Activated CD4-positive, alpha-beta memory T cell treated with anti-CD3 and anti-CD28 coated beads for 36 hours (primary cell): Measurements from ENCODE around the gene SDK1. TPM values are rescaled to one million over a fixed set of nuclear protein-coding genes. Genes with fewer than 3 reads are reported as not detected.

Experiments
- CTCF ChIA-PET: fragments of 350-600 bp; sonication (Branson Sonifier 250); formaldehyde crosslinking; loops from one replicate; lab custom pipeline; 2021; ENCODE audit warnings: antibody characterized with exemption, inconsistent platforms; lab: Charles Lee
- POLR2A ChIA-PET: fragments of 350-600 bp; sonication (Branson Sonifier 250); formaldehyde crosslinking; loops from one replicate; lab custom pipeline; 2021; ENCODE audit warnings: antibody characterized with exemption; lab: Charles Lee
- DNase-seq: peaks from one replicate; pipeline ENCODE4 v3.0.0-alpha.2; 2020
- H3K27ac Mint-ChIP-seq: one replicate; pipeline ENCODE4 v1.8.0; 2021; ENCODE audit warnings: mixed read lengths
- H3K27me3 Mint-ChIP-seq: one replicate; pipeline ENCODE4 v1.8.0; 2021; ENCODE audit warnings: mixed read lengths
- H3K36me3 Mint-ChIP-seq: one replicate; pipeline ENCODE4 v1.8.0; 2021; ENCODE audit warnings: mixed read lengths
- H3K4me1 Mint-ChIP-seq: one replicate; pipeline ENCODE4 v1.8.0; 2021; ENCODE audit warnings: low read depth, mixed read lengths
- H3K4me3 Mint-ChIP-seq: one replicate; pipeline ENCODE4 v1.8.0; 2021; ENCODE audit warnings: mild to moderate bottlenecking, mixed read lengths
- H3K9me3 Mint-ChIP-seq: one replicate; pipeline ENCODE4 v1.8.0; 2021; ENCODE audit warnings: mixed read lengths
- intact Hi-C: fragments of 100-400 bp; cut with micrococcal nuclease; formaldehyde crosslinking; loops from one replicate; pipeline ENCODE4 v1.15.1; 2023
- total RNA-seq, 2 experiments: library from RNA; stranded (reverse); gene quantifications; one replicate each; pipeline ENCODE4 v1.2.3, GENCODE V29; 2021

Gene SDK1
- total RNA-seq, 2 experiments from 2014 or later: 0.14 to 0.24 TPM

DNA sequence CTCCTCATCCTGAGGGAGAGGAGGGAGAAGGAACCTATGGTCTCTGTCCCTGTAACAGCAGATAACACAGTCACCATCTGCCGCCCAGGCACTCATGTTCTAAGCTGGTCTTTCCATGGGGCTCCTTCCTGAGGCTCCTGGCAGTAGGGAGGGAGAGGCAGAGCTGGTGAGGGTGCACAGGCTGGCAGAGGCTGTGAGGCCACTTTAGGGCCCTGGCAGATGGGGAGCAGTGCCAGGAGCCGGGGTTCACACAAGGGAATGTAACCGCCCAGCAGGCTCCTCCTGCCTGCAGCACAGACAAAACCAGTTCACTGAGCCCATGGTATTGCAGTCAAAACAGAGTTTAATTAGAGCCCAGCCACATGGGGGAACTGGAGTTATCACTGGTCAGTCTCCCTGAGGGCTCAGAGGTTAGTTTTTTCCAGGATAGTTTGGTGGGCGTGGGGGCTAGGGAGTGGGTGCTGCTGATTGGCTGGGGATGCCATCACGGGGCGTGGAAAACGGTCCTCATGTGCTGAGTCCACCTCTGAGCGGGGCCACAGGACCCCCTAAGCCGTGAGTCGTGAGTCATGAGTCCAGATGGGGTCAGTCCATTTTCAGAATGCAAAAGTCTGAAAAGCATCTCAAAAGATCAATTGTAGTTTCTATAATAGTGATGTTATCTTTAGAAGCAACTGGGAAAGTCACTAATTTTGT lies 881.7 kb downstream of the SDK1 start:
- ChIA-PET CTCF (interaction anchor here (0.7 kb wide), 1 partner anchor 530 kb away, joined by 4 read pairs; no protein-coding TSS in a partner anchor), POLR2A (no interaction called here)
- peaks cover 2% of the 10 kb centered on the region for H3K27me3 Mint-ChIP-seq
- no peaks in the 10 kb centered on the region for H3K36me3 Mint-ChIP-seq
- no peaks in the 10 kb centered on the region for H3K9me3 Mint-ChIP-seq
- no peak overlapping the region for H3K4me3 Mint-ChIP-seq
- no peak for DNase-seq
- no peak overlapping the region for H3K27ac Mint-ChIP-seq
- intact Hi-C loops: no loop called here
- H3K4me1 Mint-ChIP-seq: no peaks in the 10 kb centered on the region

DNA sequence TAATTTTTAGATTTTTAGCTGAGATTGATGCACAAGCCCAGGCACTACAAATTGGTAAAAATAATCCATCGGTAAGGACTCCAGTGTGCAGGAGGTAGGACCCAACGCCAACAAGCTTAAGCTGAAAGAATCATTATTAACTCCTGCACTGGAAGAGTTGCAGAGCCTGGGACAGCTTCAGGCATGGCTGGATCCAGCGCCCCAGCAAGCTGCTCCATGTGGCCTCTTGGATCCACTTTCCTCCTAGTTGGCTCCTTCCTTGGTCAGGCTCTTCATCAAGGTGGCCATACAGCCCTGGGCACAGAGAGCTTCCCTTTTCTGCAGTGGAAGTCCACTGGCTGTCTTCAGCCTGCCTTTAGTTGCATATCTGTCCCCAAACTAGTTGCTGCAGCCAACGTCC lies 883.6 kb downstream of the SDK1 start:
- DNase-seq: no peak
- CTCF ChIA-PET: no interaction called here
- POLR2A ChIA-PET: interaction anchor here (0.6 kb wide), 1 partner anchor 25 kb away, joined by 3 read pairs; no protein-coding TSS in a partner anchor
- Mint-ChIP-seq H3K4me1 (no peaks in the 10 kb centered on the region), H3K36me3 (no peaks in the 10 kb centered on the region), H3K9me3 (no peaks in the 10 kb centered on the region), H3K27ac (no peak overlapping the region), H3K27me3 (peaks cover 2% of the 10 kb centered on the region), H3K4me3 (no peak overlapping the region)
- intact Hi-C loops: no loop called here

GRCh38 chr7:4185136-4185535 lies 884.1 kb downstream of the SDK1 start:
- POLR2A ChIA-PET: interaction anchor here (0.6 kb wide), 1 partner anchor 24 kb away, joined by 3 read pairs; no protein-coding TSS in a partner anchor
- Mint-ChIP-seq H3K27me3 (peaks cover 2% of the 10 kb centered on the region), H3K4me1 (no peaks in the 10 kb centered on the region), H3K9me3 (no peaks in the 10 kb centered on the region), H3K36me3 (no peaks in the 10 kb centered on the region), H3K4me3 (no peak overlapping the region), H3K27ac (no peak overlapping the region)
- intact Hi-C loops: no loop called here
- CTCF ChIA-PET: no interaction called here
- no peak for DNase-seq

DNA sequence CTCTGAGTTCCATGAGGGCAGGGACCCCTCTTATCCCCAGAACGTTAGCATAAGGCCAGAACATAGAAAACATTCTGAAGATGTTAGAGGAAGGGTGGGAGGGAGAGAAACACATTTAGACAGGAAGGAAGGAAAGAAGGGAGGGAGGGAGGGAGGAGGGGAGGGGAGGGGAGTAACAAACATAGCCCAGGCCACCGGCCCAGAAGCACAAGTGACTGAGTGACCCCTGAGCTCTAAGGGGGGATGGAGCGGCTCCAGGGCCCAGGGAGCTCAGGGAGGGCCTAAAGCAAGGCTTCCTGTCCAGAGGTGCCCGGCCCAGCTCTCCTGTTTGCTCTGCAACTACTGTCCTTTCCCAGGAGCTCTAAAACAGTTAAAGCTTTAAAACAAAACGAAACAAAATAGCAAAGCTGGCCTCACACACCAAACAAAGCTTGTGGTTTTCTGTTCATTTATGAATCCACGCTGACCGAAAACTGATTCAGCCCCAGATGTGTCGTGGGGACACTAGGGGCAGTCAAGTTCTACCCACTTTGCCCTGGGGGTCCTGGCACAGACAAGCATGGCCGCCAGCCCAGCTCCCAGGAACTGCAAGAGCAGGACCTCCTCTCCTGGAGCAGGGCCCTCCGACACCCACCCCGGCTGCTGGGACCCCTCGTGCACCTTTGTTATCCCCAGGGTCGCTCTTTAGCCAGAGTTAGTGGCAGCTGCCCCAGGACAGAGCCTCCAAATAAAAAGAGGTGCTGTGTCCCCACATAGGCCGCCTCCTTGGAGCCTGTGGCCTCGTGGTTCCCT lies 884.9 kb downstream of the SDK1 start:
- DNase-seq: no peak
- Mint-ChIP-seq H3K27ac (no peak overlapping the region), H3K36me3 (no peaks in the 10 kb centered on the region), H3K4me1 (no peaks in the 10 kb centered on the region), H3K9me3 (no peaks in the 10 kb centered on the region), H3K4me3 (no peak overlapping the region), H3K27me3 (peaks cover 2% of the 10 kb centered on the region)
- ChIA-PET CTCF (no interaction called here), POLR2A (no interaction called here)
- intact Hi-C loops: no loop called here

DNA sequence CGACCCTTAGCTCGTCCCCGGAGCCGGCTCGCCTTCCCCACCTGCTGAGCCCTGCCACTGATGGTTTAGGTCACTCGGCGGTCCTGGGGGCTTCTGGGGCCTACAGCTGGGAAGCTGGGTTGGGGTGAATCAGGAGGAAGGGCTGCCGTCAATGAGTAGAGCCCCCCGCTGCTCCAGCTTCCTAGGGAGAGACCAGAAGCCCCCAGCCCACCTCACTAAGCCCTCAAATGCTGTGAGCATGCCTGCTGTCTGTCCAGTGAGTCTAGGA lies 885.4 kb downstream of the SDK1 start:
- DNase-seq: no peak
- ChIA-PET CTCF (no interaction called here), POLR2A (no interaction called here)

GRCh38 chr7:4188651-4189050 lies 887.6 kb downstream of the SDK1 start:
- ChIA-PET POLR2A (no interaction called here), CTCF (no interaction called here)
- Mint-ChIP-seq H3K27me3 (no peaks in the 10 kb centered on the region), H3K36me3 (no peaks in the 10 kb centered on the region), H3K27ac (no peak overlapping the region), H3K9me3 (no peaks in the 10 kb centered on the region), H3K4me3 (no peak overlapping the region), H3K4me1 (no peaks in the 10 kb centered on the region)
- DNase-seq: no peak
- intact Hi-C loops: no loop called here

More for the DNA sequence above, 885.4 kb downstream of the SDK1 start:
- no peak overlapping the region for H3K27ac Mint-ChIP-seq
- peaks cover 2% of the 10 kb centered on the region for H3K27me3 Mint-ChIP-seq
- H3K4me3 Mint-ChIP-seq: no peak overlapping the region
- intact Hi-C loops: no loop called here
- H3K9me3 Mint-ChIP-seq: no peaks in the 10 kb centered on the region
- no peaks in the 10 kb centered on the region for H3K36me3 Mint-ChIP-seq
- H3K4me1 Mint-ChIP-seq: no peaks in the 10 kb centered on the region

DNA sequence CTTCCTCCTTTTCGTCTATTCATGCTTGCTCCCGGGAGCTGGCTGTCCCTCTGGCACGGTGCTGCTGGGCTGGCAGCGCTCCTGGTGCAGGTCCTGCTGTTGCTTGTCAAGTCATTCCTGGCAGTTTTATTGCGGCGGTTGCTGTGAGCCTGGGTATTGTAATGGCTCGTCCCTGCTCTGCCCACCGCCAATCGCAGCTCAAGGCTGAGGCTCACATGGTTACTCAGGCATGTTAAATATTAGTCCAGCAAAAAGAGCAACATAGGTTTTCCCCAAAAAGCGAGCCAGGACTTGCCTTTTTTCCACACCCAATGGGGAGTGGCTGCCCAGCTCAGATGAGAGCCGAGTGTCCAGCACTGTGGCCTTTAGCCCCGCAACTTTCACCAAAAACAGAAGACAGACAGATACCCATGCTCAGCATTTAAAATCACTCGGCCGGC lies 888.1 kb downstream of the SDK1 start:
- H3K27ac Mint-ChIP-seq: no peak overlapping the region
- H3K4me3 Mint-ChIP-seq: no peak overlapping the region
- H3K4me1 Mint-ChIP-seq: no peaks in the 10 kb centered on the region
- ChIA-PET POLR2A (no interaction called here), CTCF (no interaction called here)
- intact Hi-C loops: no loop called here
- no peaks in the 10 kb centered on the region for H3K27me3 Mint-ChIP-seq
- H3K9me3 Mint-ChIP-seq: no peaks in the 10 kb centered on the region
- H3K36me3 Mint-ChIP-seq: no peaks in the 10 kb centered on the region
- no peak for DNase-seq

DNA sequence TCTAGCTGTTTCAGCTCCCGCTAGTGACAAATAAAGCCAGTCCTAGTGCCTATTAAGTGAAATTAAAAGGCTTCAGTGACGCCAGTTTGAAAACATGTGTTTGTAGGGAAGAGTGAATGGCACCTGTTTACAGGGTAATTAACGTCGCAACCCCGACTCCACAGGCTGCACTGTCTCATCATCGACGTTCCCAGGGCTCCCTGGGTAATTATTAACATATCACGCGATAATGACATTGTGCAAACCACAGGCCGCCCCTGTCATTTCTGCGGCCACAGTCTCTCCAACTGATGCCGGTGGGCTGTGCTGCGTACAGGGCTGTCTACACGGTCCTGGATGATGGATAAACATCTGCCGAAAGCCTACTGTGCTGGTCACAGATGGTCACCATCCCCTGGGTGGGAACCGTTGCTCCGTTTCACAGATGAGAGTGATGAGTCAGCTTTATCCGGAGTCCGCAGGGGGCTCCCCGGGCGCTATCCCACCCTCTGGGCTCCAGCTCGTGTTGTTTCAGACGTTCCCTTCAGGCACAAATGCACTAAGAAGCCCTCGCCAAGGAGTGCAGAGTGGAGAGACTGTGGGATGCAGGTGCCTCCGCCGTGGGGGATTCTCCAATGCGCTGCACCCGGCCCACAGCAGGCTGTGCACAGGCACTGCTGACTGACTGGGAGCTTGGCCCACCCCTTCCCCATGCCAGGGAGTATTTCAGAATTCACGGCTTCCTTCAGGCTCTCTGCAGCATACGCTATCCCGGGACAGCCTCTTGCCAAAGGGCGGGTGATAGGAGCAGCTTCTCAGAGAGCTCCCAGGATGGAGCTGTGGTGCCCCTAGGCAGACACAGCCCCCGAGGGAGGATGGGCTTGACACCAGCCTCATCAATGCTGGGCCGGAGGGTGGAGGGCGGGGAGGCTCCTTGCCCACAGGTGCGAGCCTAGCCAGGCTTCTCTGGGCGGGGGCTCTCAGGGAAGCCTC lies 889.2 kb downstream of the SDK1 start:
- H3K4me3 Mint-ChIP-seq: no peak overlapping the region
- CTCF ChIA-PET: no interaction called here
- POLR2A ChIA-PET: no interaction called here

GRCh38 chr7:4191046-4191445 lies 890.0 kb downstream of the SDK1 start:
- ChIA-PET POLR2A (no interaction called here), CTCF (no interaction called here)
- no peaks in the 10 kb centered on the region for H3K9me3 Mint-ChIP-seq
- H3K27me3 Mint-ChIP-seq: no peaks in the 10 kb centered on the region
- no peaks in the 10 kb centered on the region for H3K4me1 Mint-ChIP-seq
- no peak for DNase-seq
- H3K27ac Mint-ChIP-seq: no peak overlapping the region
- H3K4me3 Mint-ChIP-seq: no peak overlapping the region
- intact Hi-C loops: no loop called here
- no peaks in the 10 kb centered on the region for H3K36me3 Mint-ChIP-seq

More for the DNA sequence above, 889.2 kb downstream of the SDK1 start:
- intact Hi-C loops: no loop called here
- no peaks in the 10 kb centered on the region for H3K4me1 Mint-ChIP-seq
- no peaks in the 10 kb centered on the region for H3K9me3 Mint-ChIP-seq
- no peaks in the 10 kb centered on the region for H3K36me3 Mint-ChIP-seq
- no peak for DNase-seq
- no peak overlapping the region for H3K27ac Mint-ChIP-seq
- H3K27me3 Mint-ChIP-seq: no peaks in the 10 kb centered on the region

GRCh38 chr7:4191525-4191924 lies 890.5 kb downstream of the SDK1 start:
- Mint-ChIP-seq H3K27me3 (no peaks in the 10 kb centered on the region), H3K4me1 (no peaks in the 10 kb centered on the region), H3K27ac (no peak overlapping the region), H3K9me3 (no peaks in the 10 kb centered on the region), H3K4me3 (no peak overlapping the region), H3K36me3 (no peaks in the 10 kb centered on the region)
- ChIA-PET CTCF (no interaction called here), POLR2A (no interaction called here)
- intact Hi-C loops: no loop called here
- no peak for DNase-seq

- Mint-ChIP-seq H3K9me3 (no peaks in the 10 kb centered on the region), H3K4me1 (no peaks in the 10 kb centered on the region), H3K4me3 (no peak overlapping the region), H3K27ac (no peak overlapping the region), H3K36me3 (no peaks in the 10 kb centered on the region), H3K27me3 (no peaks in the 10 kb centered on the region)
- no peak for DNase-seq
- intact Hi-C loops: no loop called here
- ChIA-PET POLR2A (no interaction called here), CTCF (no interaction called here)
Observed at GRCh38 chr7:4195660-4196059, 894.6 kb downstream of the SDK1 start.
